Activated CD4-positive, alpha-beta memory T cell treated with anti-CD3 and anti-CD28 coated beads, Interleukin-2, amount 10 ng/mL, durations not matched to agents 7 days and 5 days (primary cell): ENCODE results near the gene PRDX3. TPM values are rescaled to one million over a fixed set of nuclear protein-coding genes. Genes with fewer than 3 reads are reported as not detected.

ENCODE experiments used
- CTCF ChIA-PET: fragments of 350-600 bp; sonication (Branson Sonifier 250); formaldehyde crosslinking; loops from one replicate; lab custom pipeline; 2021; ENCODE audit warnings: antibody characterized with exemption, inconsistent platforms; lab: Charles Lee
- POLR2A ChIA-PET: fragments of 350-600 bp; sonication (Branson Sonifier 250); formaldehyde crosslinking; loops from one replicate; lab custom pipeline; 2021; ENCODE audit warnings: antibody characterized with exemption; lab: Charles Lee
- DNase-seq: peaks from one replicate; pipeline ENCODE4 v3.0.0-alpha.2; 2020
- H3K27ac Mint-ChIP-seq: one replicate; pipeline ENCODE4 v1.8.0; 2021; ENCODE audit warnings: mild to moderate bottlenecking, mixed read lengths
- H3K27me3 Mint-ChIP-seq: one replicate; pipeline ENCODE4 v1.8.0; 2021; ENCODE audit warnings: mixed read lengths
- H3K36me3 Mint-ChIP-seq: one replicate; pipeline ENCODE4 v1.8.0; 2021; ENCODE audit warnings: low read depth, mixed read lengths
- H3K4me1 Mint-ChIP-seq: one replicate; pipeline ENCODE4 v1.8.0; 2021; ENCODE audit warnings: mixed read lengths
- H3K4me3 Mint-ChIP-seq: one replicate; pipeline ENCODE4 v1.8.0; 2021; ENCODE audit warnings: mild to moderate bottlenecking, mixed read lengths
- H3K9me3 Mint-ChIP-seq: one replicate; pipeline ENCODE4 v1.8.0; 2021; ENCODE audit warnings: mixed read lengths
- total RNA-seq, 2 experiments: library from RNA; stranded (reverse); gene quantifications; one replicate each; pipeline ENCODE4 v1.2.3, GENCODE V29; 2021

The PRDX3 gene
- total RNA-seq: 100 to 1,000 TPM; 115 to 117 TPM

DNA sequence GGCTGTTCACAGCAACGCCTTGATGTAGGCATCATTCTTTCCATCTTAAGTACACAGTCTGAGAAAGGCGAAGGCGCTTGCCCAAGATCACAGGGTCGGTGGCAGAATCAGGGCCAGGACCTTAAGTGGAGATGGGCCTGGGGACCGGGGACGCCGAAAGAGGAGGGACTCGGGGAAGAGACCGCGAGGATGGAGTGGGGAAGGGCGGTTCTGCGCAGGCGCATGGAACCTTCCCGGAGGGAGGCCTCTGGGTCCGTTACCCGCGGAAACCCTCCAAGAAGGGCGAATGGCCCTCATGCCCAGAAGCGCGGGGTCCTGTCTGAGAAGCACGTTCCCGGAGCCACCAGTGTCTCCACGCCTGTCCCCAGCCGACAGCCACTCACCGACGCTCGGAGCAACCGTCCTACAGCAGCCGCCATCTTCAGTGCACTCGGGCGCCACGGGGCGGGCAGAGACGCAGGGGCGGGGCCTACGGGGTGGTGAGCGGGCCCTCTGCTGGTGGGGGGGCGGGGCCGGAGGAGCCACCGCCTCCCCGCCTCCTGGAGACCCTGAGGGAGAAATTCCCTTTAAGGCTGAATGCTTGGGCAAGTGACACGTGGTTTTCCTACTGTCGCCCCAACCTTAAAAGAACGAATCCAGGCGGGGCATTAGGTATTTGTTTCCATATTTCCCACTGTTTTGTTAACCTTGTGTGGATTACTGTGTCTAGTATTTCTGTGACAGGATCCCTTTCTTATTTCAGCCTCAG lies at the start of gene PRDX3:
TSS of gene PRDX3 (minus strand) at position 441 of the 748 bp plus-strand sequence. CDS start at position 419, 22 bp downstream.
- CTCF ChIA-PET: interaction anchor here (0.8 to 1.7 kb wide), 10 partner anchors 12 to 423 kb away, joined by 3 to 6 read pairs (median 3); partner anchors contain the start of genes DENND10, GRK5 and RGS10
- peaks cover 32% of the 10 kb centered on the region for H3K36me3 Mint-ChIP-seq
- H3K27ac Mint-ChIP-seq: peak within 1 kb of the TSS; percentile 97
- H3K4me1 Mint-ChIP-seq: peaks cover 41% of the 10 kb centered on the region
- H3K4me3 Mint-ChIP-seq: peak within 1 kb of the TSS; percentile 96
- no peaks in the 10 kb centered on the region for H3K9me3 Mint-ChIP-seq
- no peaks in the 10 kb centered on the region for H3K27me3 Mint-ChIP-seq
- POLR2A ChIA-PET: interaction anchor here (0.9 to 2.6 kb wide), 9 partner anchors 11 to 127 kb away, joined by 3 to 14 read pairs (median 3); partner anchors contain the start of genes EIF3A, GRK5 and SFXN4
- peak; percentile 94 for DNase-seq

DNA sequence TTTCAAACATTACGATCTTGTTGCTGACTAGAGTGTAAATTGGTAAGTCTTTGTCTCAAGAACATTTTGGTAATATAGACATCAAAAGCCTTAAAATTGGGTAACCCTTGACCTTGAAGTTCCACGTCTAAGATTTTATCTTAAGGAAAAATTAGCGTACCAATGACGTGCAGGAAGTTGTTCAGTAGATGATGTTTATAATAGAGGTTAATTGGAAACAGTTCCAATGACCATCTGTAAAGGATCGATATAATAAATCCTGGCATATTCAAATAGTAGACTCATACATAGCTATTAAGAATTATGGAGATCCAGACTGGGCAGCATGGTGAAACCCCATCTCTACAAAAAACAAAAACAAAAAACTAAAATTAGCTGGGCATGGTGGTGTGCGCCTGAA lies 49.2 kb upstream of the PRDX3 start:
- Mint-ChIP-seq H3K4me3 (no peak overlapping the region), H3K9me3 (peaks cover 23% of the 10 kb centered on the region), H3K4me1 (peaks cover 13% of the 10 kb centered on the region), H3K36me3 (peaks cover 27% of the 10 kb centered on the region), H3K27ac (no peak overlapping the region), H3K27me3 (no peaks in the 10 kb centered on the region)
- ChIA-PET CTCF (no interaction called here), POLR2A (no interaction called here)
- no peak for DNase-seq

DNA sequence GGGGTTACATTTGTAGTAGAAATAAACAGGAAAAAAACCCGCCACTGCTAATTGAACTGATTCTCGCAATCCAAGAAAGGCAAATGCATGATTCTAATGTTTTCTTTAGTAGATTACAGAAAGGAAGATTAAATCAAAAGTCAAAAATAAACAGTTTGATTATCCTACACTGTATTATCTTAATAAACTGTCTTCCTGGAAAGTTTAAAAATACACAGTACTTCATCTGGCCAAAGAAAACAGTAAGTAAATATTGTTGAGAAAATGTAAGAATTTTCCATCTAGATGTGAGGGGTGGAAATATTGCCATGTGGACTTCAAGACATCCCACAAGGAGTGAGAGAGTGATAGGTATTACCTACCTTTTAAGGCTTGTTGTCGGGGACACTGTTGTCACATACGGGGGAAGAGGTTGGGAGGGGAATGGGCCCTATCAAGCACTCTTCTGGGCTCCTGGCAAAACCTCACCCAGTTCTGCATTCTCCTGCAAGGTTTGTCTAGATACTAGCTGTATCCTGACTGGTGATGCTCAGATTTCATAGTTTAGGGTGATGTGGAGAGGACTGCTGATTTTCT lies 46.6 kb upstream of the PRDX3 start:
- H3K27ac Mint-ChIP-seq: no peak overlapping the region

GRCh38 chr10:119222966-119223386 lies 44.4 kb upstream of the PRDX3 start:
- Mint-ChIP-seq H3K9me3 (no peaks in the 10 kb centered on the region), H3K36me3 (no peaks in the 10 kb centered on the region), H3K4me3 (no peak overlapping the region), H3K27me3 (no peaks in the 10 kb centered on the region), H3K4me1 (peaks cover 2% of the 10 kb centered on the region), H3K27ac (no peak overlapping the region)
- ChIA-PET POLR2A (no interaction called here), CTCF (interaction anchor here (0.9 to 1.3 kb wide), 4 partner anchors 12 to 24 kb away, joined by 3 read pairs; no protein-coding TSS in a partner anchor)
- no peak for DNase-seq

More for the DNA sequence above, 46.6 kb upstream of the PRDX3 start:
- no peaks in the 10 kb centered on the region for H3K27me3 Mint-ChIP-seq
- peaks cover 5% of the 10 kb centered on the region for H3K9me3 Mint-ChIP-seq
- H3K4me3 Mint-ChIP-seq: no peak overlapping the region
- CTCF ChIA-PET: no interaction called here
- H3K4me1 Mint-ChIP-seq: peaks cover 2% of the 10 kb centered on the region
- POLR2A ChIA-PET: no interaction called here
- peaks cover 12% of the 10 kb centered on the region for H3K36me3 Mint-ChIP-seq
- DNase-seq: no peak

- no peak for DNase-seq
- no peak overlapping the region for H3K27ac Mint-ChIP-seq
- no peaks in the 10 kb centered on the region for H3K36me3 Mint-ChIP-seq
These were observed 43.9 kb upstream of the PRDX3 start for GRCh38 chr10:119222537-119222936.

GRCh38 chr10:119221666-119222065 lies 43.1 kb upstream of the PRDX3 start:
- no peak for DNase-seq
- H3K36me3 Mint-ChIP-seq: no peaks in the 10 kb centered on the region
- no peaks in the 10 kb centered on the region for H3K27me3 Mint-ChIP-seq
- H3K4me1 Mint-ChIP-seq: peaks cover 4% of the 10 kb centered on the region
- no peaks in the 10 kb centered on the region for H3K9me3 Mint-ChIP-seq
- H3K4me3 Mint-ChIP-seq: no peak overlapping the region
- ChIA-PET CTCF (interaction anchor here (1.1 kb wide), 2 partner anchors 13 to 23 kb away, joined by 3 read pairs; no protein-coding TSS in a partner anchor), POLR2A (no interaction called here)
- no peak overlapping the region for H3K27ac Mint-ChIP-seq

More at GRCh38 chr10:119222537-119222936, 43.9 kb upstream of the PRDX3 start:
- no peak overlapping the region for H3K4me3 Mint-ChIP-seq
- peaks cover 2% of the 10 kb centered on the region for H3K4me1 Mint-ChIP-seq
- H3K27me3 Mint-ChIP-seq: no peaks in the 10 kb centered on the region
- H3K9me3 Mint-ChIP-seq: no peaks in the 10 kb centered on the region
- ChIA-PET CTCF (interaction anchor here (0.9 to 1.3 kb wide), 4 partner anchors 12 to 24 kb away, joined by 3 read pairs; no protein-coding TSS in a partner anchor), POLR2A (interaction anchor here (0.8 kb wide), 1 partner anchor 10 kb away, joined by 3 read pairs; no protein-coding TSS in a partner anchor)

GRCh38 chr10:119221201-119221600 lies 42.6 kb upstream of the PRDX3 start:
- Mint-ChIP-seq H3K4me1 (peaks cover 4% of the 10 kb centered on the region), H3K27ac (no peak overlapping the region), H3K27me3 (no peaks in the 10 kb centered on the region), H3K36me3 (no peaks in the 10 kb centered on the region), H3K9me3 (no peaks in the 10 kb centered on the region), H3K4me3 (no peak overlapping the region)
- ChIA-PET POLR2A (no interaction called here), CTCF (no interaction called here)
- no peak for DNase-seq

DNA sequence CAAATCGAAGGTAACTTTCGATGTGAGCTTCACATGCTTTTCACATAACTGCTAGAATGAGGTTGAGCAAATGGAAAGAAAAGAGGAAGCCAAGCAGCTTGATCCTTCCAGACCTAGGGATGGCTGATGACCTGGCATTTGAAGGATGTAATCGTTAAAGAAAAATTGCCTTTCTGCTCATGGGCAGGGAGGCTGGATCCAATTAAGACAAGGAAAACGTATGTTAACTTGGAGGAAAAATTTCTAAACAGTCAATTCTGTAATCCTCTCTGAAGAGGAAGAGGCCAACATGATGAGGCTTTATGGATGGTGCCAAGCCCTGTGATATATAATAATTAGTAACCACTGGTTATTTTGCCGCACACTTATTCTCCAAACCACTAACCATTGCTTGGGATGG lies 41.3 kb upstream of the PRDX3 start:
- ChIA-PET CTCF (interaction anchor here (0.6 to 0.8 kb wide), 2 partner anchors 11 to 347 kb away, joined by 3 to 5 read pairs; no protein-coding TSS in a partner anchor), POLR2A (no interaction called here)
- Mint-ChIP-seq H3K36me3 (no peaks in the 10 kb centered on the region), H3K27me3 (no peaks in the 10 kb centered on the region), H3K4me3 (no peak overlapping the region), H3K4me1 (peaks cover 12% of the 10 kb centered on the region), H3K27ac (no peak overlapping the region), H3K9me3 (no peaks in the 10 kb centered on the region)
- no peak for DNase-seq

DNA sequence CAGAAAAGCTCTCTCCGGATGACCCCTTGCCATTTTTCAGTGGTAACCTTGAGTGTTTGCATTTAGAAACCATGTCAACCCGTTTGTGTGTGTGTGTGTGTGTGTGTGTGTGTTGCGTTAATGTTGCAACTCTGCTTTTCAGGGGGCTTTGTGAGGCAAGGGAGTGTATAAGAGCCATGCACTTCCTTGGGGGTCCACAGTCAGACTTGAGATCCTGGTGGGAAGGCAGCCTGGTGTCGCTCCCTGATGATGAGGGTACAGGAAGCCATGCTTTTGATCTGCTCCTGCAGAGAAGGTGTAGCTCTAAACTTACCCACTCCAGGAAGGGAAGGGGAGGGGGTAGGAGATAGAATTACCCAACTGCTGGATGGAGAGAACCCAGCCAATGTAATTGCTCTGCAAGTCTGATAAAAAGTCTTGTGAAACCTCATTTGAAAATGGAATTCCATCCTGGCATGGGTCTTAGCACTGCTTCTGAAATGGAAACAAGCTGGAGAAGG lies 39.4 kb upstream of the PRDX3 start:
- Mint-ChIP-seq H3K27me3 (no peaks in the 10 kb centered on the region), H3K4me1 (peaks cover 27% of the 10 kb centered on the region), H3K36me3 (no peaks in the 10 kb centered on the region), H3K9me3 (no peaks in the 10 kb centered on the region), H3K27ac (no peak overlapping the region), H3K4me3 (no peak overlapping the region)
- DNase-seq: no peak
- ChIA-PET CTCF (interaction anchor here (0.9 to 1.1 kb wide), 2 partner anchors 8 to 18 kb away, joined by 4 read pairs; no protein-coding TSS in a partner anchor), POLR2A (interaction anchor here (1.1 to 1.8 kb wide), 3 partner anchors 9 to 324 kb away, joined by 4 to 8 read pairs (median 5); partner anchors contain the start of genes GRK5 and RGS10)

GRCh38 chr10:119217401-119217800 lies 38.8 kb upstream of the PRDX3 start:
- H3K36me3 Mint-ChIP-seq: no peaks in the 10 kb centered on the region
- POLR2A ChIA-PET: interaction anchor here (1.6 kb wide), 1 partner anchor 10 kb away, joined by 8 read pairs; the partner anchor contains the start of gene GRK5
- DNase-seq: no peak
- no peaks in the 10 kb centered on the region for H3K27me3 Mint-ChIP-seq
- CTCF ChIA-PET: interaction anchor here (0.9 kb wide), 1 partner anchor 18 kb away, joined by 4 read pairs; no protein-coding TSS in a partner anchor
- H3K9me3 Mint-ChIP-seq: no peaks in the 10 kb centered on the region
- no peak overlapping the region for H3K4me3 Mint-ChIP-seq
- no peak overlapping the region for H3K27ac Mint-ChIP-seq
- H3K4me1 Mint-ChIP-seq: peaks cover 33% of the 10 kb centered on the region

DNA sequence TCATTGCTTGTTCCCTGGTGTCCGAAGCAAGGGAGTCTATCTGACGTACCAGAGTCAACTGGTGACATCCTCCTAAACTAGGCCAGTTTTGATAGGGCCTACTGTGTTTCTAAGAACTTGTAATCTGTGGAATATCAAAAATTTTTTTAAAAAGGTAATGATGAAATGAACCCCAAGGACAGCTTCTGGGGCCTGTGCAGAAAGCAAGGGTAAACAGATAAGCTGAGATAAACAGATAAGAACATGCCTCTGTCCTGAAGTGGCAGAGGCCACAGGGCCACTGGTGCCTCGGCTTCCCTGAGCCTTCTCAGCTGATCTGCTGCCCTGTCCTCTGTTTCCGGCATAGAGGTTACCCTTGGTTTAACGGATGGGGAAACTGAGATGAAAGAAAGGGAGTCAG lies 37.5 kb upstream of the PRDX3 start:
- no peaks in the 10 kb centered on the region for H3K9me3 Mint-ChIP-seq
- H3K36me3 Mint-ChIP-seq: no peaks in the 10 kb centered on the region
- no peak for DNase-seq
- H3K4me1 Mint-ChIP-seq: peaks cover 46% of the 10 kb centered on the region
- no peak overlapping the region for H3K27ac Mint-ChIP-seq
- ChIA-PET CTCF (interaction anchor here (1.2 kb wide), 1 partner anchor 91 kb away, joined by 3 read pairs; no protein-coding TSS in a partner anchor), POLR2A (interaction anchor here (0.7 kb wide), 1 partner anchor 92 kb away, joined by 3 read pairs; no protein-coding TSS in a partner anchor)
- no peak overlapping the region for H3K4me3 Mint-ChIP-seq
- H3K27me3 Mint-ChIP-seq: no peaks in the 10 kb centered on the region

- POLR2A ChIA-PET: no interaction called here
- Mint-ChIP-seq H3K9me3 (no peaks in the 10 kb centered on the region), H3K4me3 (no peak overlapping the region), H3K27me3 (no peaks in the 10 kb centered on the region), H3K4me1 (peaks cover 51% of the 10 kb centered on the region), H3K36me3 (no peaks in the 10 kb centered on the region), H3K27ac (no peak overlapping the region)
- CTCF ChIA-PET: interaction anchor here (0.9 to 1.2 kb wide), 3 partner anchors 8 to 92 kb away, joined by 3 to 6 read pairs (median 3); partner anchors contain the start of gene GRK5
- DNase-seq: no peak
These were observed 36.8 kb upstream of the PRDX3 start for GRCh38 chr10:119215371-119215770.
